ENCODE data around the gene PXYLP1. TPM values are rescaled to one million over a fixed set of nuclear protein-coding genes. Genes with fewer than 3 reads are reported as not detected.

The PXYLP1 gene
- polyA plus RNA-seq, 3 donors = 4.1 to 10.9 (median 5.8) TPM

DNA sequence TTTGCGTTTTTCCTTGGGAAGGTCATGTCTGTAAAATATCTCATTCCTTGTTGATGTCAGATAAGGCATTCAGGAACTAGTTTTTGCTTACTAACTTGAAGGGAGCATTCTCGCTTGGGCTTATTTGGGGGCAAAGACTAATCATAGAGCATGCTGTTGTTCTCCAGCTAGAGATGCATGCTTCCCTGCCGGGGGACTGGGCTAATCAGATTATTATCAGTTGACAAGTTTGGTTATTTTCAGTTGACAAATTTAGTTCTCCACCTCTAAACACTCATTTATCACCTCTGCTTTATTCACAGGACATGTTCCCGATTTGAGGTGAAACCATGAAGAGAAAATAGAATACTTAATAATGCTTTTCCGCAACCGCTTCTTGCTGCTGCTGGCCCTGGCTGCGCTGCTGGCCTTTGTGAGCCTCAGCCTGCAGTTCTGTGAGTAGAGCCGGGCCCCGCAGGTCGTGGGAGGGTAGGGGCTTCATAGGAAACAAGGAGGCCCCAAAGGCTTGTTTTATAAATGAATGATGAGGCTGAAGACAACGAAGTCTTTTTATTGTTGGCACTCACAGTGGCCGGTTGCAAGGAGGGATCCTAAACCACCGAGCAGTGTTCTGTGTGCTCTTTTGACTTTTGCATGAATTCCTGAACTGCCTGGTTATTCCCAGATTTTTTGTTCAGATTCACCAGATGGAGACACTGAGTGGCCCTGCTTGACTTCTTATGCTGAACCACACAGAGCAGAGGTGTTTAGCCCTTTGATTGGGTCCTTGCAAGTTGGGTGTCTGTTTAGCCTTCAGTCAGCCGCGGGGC is 28.4 kb downstream of the PXYLP1 start:
- H2AFZ ChIP-seq (ENCODE audit: insufficient read depth, low read depth, low read length, poor library complexity, severe bottlenecking) = no peak overlapping the region
- H3K79me2 ChIP-seq (ENCODE audit: insufficient read depth, low read length) = no peaks in the 10 kb centered on the region
- H3K36me3 Mint-ChIP-seq = peaks cover 42 to 43% of the 10 kb centered on the region in 2 donors
- intact Hi-C loops (cut with micrococcal nuclease) = no loop called here
- H3K4me2 ChIP-seq (replicated peaks; ENCODE audit: extremely low read depth, low read length, poor library complexity, severe bottlenecking) = no peak overlapping the region
- DNase-seq = no peak
- TF ChIP-seq, protein P1, sequence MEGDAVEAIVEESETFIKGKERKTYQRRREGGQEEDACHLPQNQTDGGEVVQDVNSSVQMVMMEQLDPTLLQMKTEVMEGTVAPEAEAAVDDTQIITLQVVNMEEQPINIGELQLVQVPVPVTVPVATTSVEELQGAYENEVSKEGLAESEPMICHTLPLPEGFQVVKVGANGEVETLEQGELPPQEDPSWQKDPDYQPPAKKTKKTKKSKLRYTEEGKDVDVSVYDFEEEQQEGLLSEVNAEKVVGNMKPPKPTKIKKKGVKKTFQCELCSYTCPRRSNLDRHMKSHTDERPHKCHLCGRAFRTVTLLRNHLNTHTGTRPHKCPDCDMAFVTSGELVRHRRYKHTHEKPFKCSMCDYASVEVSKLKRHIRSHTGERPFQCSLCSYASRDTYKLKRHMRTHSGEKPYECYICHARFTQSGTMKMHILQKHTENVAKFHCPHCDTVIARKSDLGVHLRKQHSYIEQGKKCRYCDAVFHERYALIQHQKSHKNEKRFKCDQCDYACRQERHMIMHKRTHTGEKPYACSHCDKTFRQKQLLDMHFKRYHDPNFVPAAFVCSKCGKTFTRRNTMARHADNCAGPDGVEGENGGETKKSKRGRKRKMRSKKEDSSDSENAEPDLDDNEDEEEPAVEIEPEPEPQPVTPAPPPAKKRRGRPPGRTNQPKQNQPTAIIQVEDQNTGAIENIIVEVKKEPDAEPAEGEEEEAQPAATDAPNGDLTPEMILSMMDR (IDR thresholded peaks at IDR 0.05) = no peak
- H3K9me3 Mint-ChIP-seq = peaks cover 0 to 1% (median 0%) of the 10 kb centered on the region in 7 donors
- peaks cover 0 to 9% of the 10 kb centered on the region in 2 donors for H3K4me1 ChIP-seq (ENCODE audit: control insufficient read depth in 1 of 2, insufficient read depth in 2 of 2, low read length in 2 of 2)
- no peaks in the 10 kb centered on the region for H3K9me3 ChIP-seq (replicated peaks in 1 of 2; ENCODE audit: control insufficient read depth in 1 of 2, insufficient read depth in 1 of 2, low read length in 2 of 2)
- H3K27me3 Mint-ChIP-seq (ENCODE audit: low read depth in 3 of 3) = peaks cover 0 to 2% (median 1%) of the 10 kb centered on the region in 3 donors
- H3K9ac ChIP-seq (ENCODE audit: insufficient read depth, low read length, poor library complexity, severe bottlenecking) = no peak overlapping the region
- H3K4me1 Mint-ChIP-seq = peaks cover 7% of the 10 kb centered on the region
- no peak overlapping the region for H3K27ac ChIP-seq (ENCODE audit: low read depth in 1 of 2, low read length in 2 of 2)
- H3K27ac Mint-ChIP-seq = peak overlapping the region in 1 of 7 donors; percentile 56
- H3K27me3 ChIP-seq (ENCODE audit: control insufficient read depth in 2 of 2, insufficient read depth in 2 of 2, low read length in 2 of 2) = no peaks in the 10 kb centered on the region
- 97% methylated on average over 9 of the region's 15 CpGs for WGBS (ENCODE audit: insufficient coverage)
- no peaks in the 10 kb centered on the region for H4K20me1 ChIP-seq (ENCODE audit: insufficient read depth, low read length)
- no peak overlapping the region for H3K4me3 Mint-ChIP-seq
- H3K4me3 ChIP-seq (replicated peaks in 1 of 3; ENCODE audit: low read depth in 2 of 3, low read length in 3 of 3) = no peak overlapping the region
- H3K36me3 ChIP-seq (replicated peaks in 1 of 2; ENCODE audit: control insufficient read depth in 1 of 2, insufficient read depth in 2 of 2, low read length in 2 of 2) = peaks cover 8 to 45% of the 10 kb centered on the region in 2 donors

DNA sequence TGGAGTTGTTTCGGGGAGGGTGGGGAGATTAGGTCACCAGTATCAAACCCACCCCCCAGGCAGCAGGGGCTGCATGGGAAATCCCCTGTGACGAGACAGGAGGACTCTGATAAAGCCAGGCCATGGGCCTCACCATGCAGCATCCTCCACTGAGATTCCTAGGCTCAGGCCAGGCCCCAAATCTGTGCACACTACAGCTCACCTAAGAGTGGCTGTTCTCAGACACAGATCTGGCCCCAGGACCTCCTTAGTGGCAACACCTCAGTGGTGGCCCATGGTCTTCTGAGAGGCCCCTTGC is 29.0 kb downstream of the PXYLP1 start:
- WGBS (ENCODE audit: insufficient coverage) = 86% methylated on average over 1 of the region's 2 CpGs
- H2AFZ ChIP-seq (ENCODE audit: insufficient read depth, low read depth, low read length, poor library complexity, severe bottlenecking) = no peak overlapping the region
- H3K27ac ChIP-seq (ENCODE audit: low read depth in 1 of 2, low read length in 2 of 2) = no peak overlapping the region
- H3K36me3 ChIP-seq (replicated peaks in 1 of 2; ENCODE audit: control insufficient read depth in 1 of 2, insufficient read depth in 2 of 2, low read length in 2 of 2) = peaks cover 8 to 50% of the 10 kb centered on the region in 2 donors
- peaks cover 7% of the 10 kb centered on the region for H3K4me1 Mint-ChIP-seq
- no peak overlapping the region for H3K4me2 ChIP-seq (replicated peaks; ENCODE audit: extremely low read depth, low read length, poor library complexity, severe bottlenecking)
- H3K27ac Mint-ChIP-seq = peak overlapping the region in 1 of 7 donors; percentile 56
- no peaks in the 10 kb centered on the region for H3K27me3 ChIP-seq (ENCODE audit: control insufficient read depth in 2 of 2, insufficient read depth in 2 of 2, low read length in 2 of 2)
- no peaks in the 10 kb centered on the region for H4K20me1 ChIP-seq (ENCODE audit: insufficient read depth, low read length)
- H3K36me3 Mint-ChIP-seq = peaks cover 45 to 46% of the 10 kb centered on the region in 2 donors
- no peak overlapping the region for H3K4me3 Mint-ChIP-seq
- H3K27me3 Mint-ChIP-seq (ENCODE audit: low read depth in 3 of 3) = peaks cover 0 to 2% (median 1%) of the 10 kb centered on the region in 3 donors
- no peak for DNase-seq
- H3K9ac ChIP-seq (ENCODE audit: insufficient read depth, low read length, poor library complexity, severe bottlenecking) = no peak overlapping the region
- TF ChIP-seq, protein P1 (IDR thresholded peaks at IDR 0.05) = no peak
- H3K79me2 ChIP-seq (ENCODE audit: insufficient read depth, low read length) = no peaks in the 10 kb centered on the region
- intact Hi-C loops (cut with micrococcal nuclease) = no loop called here
- no peaks in the 10 kb centered on the region for H3K9me3 ChIP-seq (replicated peaks in 1 of 2; ENCODE audit: control insufficient read depth in 1 of 2, insufficient read depth in 1 of 2, low read length in 2 of 2)
- peaks cover 0 to 9% of the 10 kb centered on the region in 2 donors for H3K4me1 ChIP-seq (ENCODE audit: control insufficient read depth in 1 of 2, insufficient read depth in 2 of 2, low read length in 2 of 2)
- peaks cover 0 to 1% (median 0%) of the 10 kb centered on the region in 7 donors for H3K9me3 Mint-ChIP-seq
- no peak overlapping the region for H3K4me3 ChIP-seq (replicated peaks in 1 of 3; ENCODE audit: low read depth in 2 of 3, low read length in 3 of 3)
